Eye (tissue), 1 donor: ENCODE results near the gene ANKRD50.

ENCODE experiments used
- DNase-seq: peaks from one replicate; pipeline ENCODE4 v3.0.0-alpha.2; 2015

The ANKRD50 gene

DNA sequence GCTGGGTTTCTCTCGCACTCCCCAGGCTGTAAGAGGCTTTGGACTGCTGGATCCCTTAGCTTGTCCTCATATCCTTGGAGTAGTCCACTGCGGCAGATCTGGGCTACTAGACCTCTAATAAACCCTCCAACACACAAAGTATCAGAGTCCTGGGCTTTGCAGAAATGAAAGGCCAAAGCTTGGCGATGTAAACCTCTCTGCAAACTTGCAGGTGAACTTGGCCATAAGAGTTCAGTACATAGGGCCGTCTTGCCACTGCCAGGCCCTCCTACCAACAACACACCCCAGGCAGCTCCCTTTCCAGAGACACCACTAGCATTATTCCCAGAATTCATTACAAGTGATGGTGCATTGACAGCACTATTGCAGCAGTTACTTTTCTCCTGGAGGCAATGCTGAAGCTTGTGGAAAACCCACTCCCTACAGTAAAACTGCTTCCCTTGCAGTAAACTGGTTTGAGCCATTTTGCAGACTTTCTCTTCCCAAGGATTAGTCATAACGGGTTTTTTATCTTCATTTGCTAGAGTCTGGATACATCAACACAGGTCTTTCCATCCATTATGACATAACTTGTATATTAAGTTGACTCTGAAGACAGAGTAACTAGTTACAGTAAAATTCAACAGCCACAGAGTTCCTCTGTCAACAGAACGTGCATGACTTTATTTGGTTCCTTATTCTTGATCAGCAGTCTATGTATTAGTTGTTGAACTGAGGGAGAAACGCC, 2.4 kb downstream of the ANKRD50 start:
- no peak for DNase-seq

- no peak for DNase-seq
Measured at GRCh38 chr4:124708517-124709300, 3.8 kb downstream of the ANKRD50 start.

GRCh38 chr4:124705393-124705792, 7.1 kb downstream of the ANKRD50 start:
- no peak for DNase-seq

- DNase-seq: no peak
Measured at GRCh38 chr4:124703154-124703553, 9.4 kb downstream of the ANKRD50 start.

DNA sequence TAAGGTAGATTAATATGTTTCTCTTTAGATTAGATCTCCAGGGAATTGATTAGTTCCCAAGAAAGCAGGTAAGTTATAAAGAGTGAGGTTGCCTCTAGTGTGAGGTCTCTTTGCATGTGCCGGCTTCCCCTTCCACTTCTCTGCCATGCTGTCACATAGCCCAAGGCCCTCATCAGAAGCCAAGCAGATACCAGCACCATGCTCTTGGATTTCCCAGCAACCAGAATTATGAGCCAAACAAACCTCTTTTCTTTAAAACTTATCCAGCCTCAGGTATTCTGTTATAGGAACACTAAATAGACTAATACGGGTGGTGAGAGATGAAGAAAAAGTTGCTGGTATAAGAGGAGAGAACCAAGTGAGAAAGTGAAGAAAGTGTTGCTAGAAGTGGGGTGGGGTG, 15.1 kb downstream of the ANKRD50 start:
- DNase-seq: no peak

- DNase-seq: no peak
Measured at GRCh38 chr4:124696182-124696581, 16.4 kb downstream of the ANKRD50 start.

DNA sequence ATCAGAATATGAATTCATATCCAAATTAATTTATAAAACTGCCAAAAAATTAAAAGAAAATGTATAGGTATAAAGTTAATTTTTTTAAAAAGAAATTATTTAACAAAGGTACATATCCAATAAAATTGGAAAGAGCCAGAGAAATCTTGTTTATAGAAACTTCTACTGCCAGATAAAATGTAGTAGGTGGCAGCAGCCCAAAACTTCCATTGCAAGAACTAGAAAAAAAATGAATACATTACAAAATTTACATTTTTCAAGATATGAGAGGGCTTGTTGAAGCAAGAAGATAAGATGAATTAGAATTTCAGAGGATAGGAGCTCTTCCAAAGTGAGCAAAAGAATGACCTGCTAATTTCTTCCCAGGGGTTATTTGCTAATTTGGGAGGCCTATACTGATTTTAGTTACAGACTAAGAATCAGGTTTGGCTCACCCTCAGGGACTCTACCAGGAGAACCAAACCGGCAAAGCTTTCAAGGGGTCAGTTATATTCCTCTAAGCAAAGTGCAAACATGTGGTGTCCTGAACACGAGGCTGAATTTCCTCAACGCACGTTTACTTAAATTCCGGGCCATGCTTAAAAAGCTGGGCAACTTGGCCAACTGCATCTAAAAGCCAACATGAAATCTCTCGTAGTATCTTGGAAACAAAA, 17.5 kb downstream of the ANKRD50 start:
- DNase-seq: no peak

- peak; percentile 53 for DNase-seq
Measured at GRCh38 chr4:124694306-124694705, 18.2 kb downstream of the ANKRD50 start.

DNA sequence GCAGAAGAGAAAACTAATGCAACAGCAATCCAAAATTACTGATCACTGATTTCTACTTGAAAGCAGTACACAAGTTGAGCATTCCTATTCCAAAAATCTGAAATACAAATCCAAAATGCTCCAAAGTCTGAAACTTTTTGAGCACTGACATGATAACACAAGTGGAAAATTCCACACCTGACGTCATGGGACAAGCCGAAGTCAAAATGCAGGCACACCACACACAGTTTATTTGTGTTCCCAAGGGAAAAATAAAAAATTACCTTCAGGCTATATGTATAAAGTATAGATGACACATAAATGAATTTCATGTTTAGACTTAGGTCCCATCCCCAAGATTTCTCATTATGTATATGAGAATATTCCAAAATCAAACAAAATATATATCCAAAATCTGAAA, 20.7 kb downstream of the ANKRD50 start:
- DNase-seq: no peak

DNA sequence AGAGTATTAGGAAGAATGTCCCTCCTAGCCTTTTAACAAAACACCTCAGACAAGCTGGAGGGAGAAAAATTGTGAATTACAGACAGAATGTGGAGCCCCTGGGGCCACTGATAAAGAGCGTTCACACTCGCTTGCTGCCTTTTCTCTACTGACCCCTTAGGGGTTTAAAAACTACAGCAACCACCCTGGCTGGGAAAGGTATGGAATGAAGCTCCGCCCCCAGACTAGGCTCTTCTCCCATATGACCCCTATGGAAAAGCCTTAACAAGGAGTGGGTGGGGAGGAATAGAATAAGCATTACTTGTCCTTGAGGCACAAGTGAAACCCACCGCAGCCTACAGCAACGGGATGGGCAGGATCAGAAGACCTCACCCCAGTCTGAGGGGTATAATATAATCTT, 26.3 kb downstream of the ANKRD50 start:
- DNase-seq: no peak

DNA sequence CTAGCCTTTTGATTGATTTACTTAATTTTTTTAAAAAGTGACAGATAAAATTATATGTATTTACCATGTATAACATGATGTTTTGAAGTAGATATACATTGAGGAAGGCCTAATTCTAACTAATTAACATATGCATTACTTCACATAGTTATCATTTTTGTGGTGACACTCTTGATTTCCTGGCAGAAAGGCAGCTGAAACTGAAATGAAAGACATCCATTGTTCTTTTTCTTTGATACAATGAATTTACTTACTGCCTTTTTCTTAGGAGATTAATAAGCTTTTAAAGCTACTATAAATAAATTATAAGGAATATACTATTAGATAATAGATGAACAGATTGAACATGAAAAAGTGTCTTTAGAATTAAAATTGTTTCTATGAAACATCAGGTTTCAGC, 26.7 kb downstream of the ANKRD50 start:
- no peak for DNase-seq

DNA sequence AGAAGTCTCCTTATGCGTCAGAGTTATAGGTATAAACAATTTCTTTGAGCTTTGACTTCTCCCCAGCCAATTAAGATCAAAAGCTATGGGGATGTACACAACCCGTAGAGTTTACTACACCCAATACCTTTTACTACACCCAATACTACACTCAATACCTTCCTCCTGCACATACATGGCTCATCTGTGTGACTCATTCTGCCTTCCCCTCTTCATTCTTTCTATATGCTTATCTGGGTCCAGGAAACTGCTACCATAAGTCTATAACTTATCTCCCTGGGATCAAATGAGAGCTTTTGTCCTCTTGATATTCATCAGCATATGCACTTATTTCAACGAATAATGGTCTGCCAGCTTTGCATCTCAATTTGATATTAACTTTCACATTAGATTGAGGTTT, 28.2 kb downstream of the ANKRD50 start:
- no peak for DNase-seq

DNA sequence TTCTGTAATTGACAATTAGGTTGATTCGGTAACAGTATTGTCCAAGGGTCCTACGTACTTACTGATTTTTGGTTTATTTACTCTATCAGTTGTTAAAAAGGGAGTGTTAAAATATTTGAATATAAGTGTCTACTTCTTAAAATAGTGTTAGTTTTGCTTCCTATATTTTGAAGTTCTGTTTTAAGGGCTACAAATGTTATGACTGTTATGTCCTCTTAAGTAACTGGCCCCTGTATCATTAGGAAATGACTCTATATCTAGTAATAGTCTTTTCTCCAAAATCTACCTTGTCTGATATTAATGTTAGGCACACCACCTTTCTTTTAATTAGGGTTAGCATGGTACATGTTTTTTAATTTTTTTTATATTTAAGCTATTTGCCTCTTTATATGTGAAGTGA, 30.1 kb downstream of the ANKRD50 start:
- DNase-seq: no peak

- DNase-seq: no peak
Measured at GRCh38 chr4:124666496-124666895, 46.0 kb downstream of the ANKRD50 start.

GRCh38 chr4:124658795-124659194, 53.7 kb downstream of the ANKRD50 start:
- no peak for DNase-seq

DNA sequence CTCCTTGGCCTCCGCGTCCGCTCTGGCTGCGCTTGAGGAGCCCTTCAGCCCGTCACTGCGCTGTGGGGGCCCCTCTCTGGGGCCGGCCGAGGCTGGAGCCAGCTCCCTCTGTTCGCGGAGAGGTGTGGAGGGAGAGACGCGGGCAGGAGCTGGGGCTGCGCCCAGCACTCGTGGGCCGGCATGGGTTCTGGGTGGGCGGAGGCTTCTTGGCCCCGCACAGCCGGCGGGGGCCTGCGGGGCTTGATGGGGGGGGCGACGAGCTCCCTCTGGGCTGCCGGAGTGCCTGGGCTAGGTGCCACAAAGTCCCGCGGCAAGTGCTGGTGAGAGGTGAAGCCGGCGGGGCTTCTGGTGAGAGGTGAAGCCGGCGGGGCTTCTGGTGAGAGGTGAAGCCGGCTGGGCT, 61.9 kb downstream of the ANKRD50 start:
- no peak for DNase-seq

GRCh38 chr4:124647599-124647998, 64.9 kb downstream of the ANKRD50 start:
- no peak for DNase-seq

DNA sequence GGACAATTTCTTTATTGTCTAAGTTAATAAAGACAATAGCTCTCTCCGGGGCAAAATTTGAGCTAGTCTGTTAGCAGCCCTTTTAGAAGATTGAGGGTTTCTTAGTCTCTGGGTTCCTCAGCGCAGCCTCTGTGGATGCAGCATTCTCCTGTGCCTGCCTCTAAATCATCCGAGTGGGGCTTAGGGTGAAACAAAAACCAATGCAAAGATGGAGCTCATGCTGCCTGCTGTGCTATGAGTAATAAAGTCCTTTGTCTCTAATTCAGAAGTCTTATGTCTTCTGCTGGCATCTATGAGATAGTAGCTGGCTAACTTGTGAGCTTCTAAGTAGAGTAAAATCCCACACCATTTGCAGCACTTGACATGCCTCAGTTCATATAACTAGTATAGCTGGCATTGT, 67.9 kb downstream of the ANKRD50 start:
- DNase-seq: no peak

- DNase-seq: no peak
Measured at GRCh38 chr4:124642846-124643245, 69.7 kb downstream of the ANKRD50 start.

GRCh38 chr4:124641715-124642381, 70.7 kb downstream of the ANKRD50 start:
- peak; percentile 24 for DNase-seq

- DNase-seq: no peak
Measured at GRCh38 chr4:124640022-124640730, 72.4 kb downstream of the ANKRD50 start.

- no peak for DNase-seq
Measured at GRCh38 chr4:124637321-124637720, 75.2 kb downstream of the ANKRD50 start.

DNA sequence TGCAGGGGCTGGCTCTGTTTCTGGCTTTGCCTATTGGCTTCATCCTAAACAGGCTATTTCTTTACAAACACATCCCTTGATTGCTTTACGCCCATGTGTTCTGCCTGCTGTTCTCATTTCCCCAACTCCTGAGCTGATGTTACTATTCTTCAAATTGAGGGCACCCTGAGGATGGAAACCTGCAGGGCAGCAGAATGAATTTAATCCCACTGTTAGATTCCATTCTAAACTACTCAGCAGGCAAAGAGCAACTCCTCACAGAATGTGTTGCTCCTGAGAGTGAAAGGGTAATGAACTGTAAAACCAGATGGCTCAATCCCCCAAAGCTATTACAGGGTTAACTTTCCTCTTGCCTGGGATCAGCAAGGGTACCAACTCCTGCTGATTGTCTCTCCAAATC, 75.7 kb downstream of the ANKRD50 start:
- DNase-seq: peak; percentile 77
